ENCODE results near the gene SSRP1. TPM values are rescaled to one million over a fixed set of nuclear protein-coding genes. Genes with fewer than 3 reads are reported as not detected.

The SSRP1 gene
- total and polyA plus RNA-seq, 2 of the 4 experiments (the other 2 are of a cell fraction), result 106 to 146 TPM

GRCh38 chr11:57278721-57279095, 57.0 kb downstream of the SSRP1 start:
- peak overlapping the region; percentile 84 for H3K27ac ChIP-seq (ENCODE audit: insufficient read depth, low read length)
- in situ Hi-C loops (cut with MboI; ENCODE audit: low sequenced_read_pairs) (no loop called here), dilution Hi-C loops (cut with HindIII; ENCODE audit: low sequenced_read_pairs, unreplicated experiment) (no loop called here), intact Hi-C loops (cut with micrococcal nuclease) (loop anchor here (1.0 kb wide), 3 partner anchors 29 to 46 kb away; partner anchors contain the start of gene TNKS1BP1)
- peak overlapping the region; percentile 85 for H3K14ac ChIP-seq (replicated peaks; ENCODE audit: low read depth, low read length)
- no TSS peak for BruUV-seq (replicated peaks)
- ATAC-seq (ENCODE audit: low read depth), result no peak
- peak overlapping the region; percentile 98 for H2BK120ac ChIP-seq (ENCODE audit: low read depth, low read length)
- peaks cover 29% of the 10 kb centered on the region for H3K4me1 ChIP-seq (ENCODE audit: control insufficient read depth, insufficient read depth, low read length)
- no peak for DNase-seq
- H3K9me3 ChIP-seq (ENCODE audit: control insufficient read depth, insufficient read depth, low read length), result peaks cover 2% of the 10 kb centered on the region; the same call in 1 of the 2 replicates
- no peaks in the 10 kb centered on the region for H3K36me3 ChIP-seq (ENCODE audit: control insufficient read depth, insufficient read depth, low read length)
- H3K9me1 ChIP-seq (ENCODE audit: insufficient read depth, low read length), result peaks cover 14% of the 10 kb centered on the region
- no peak for TF ChIP-seq CTCF (conservative IDR thresholded peaks at IDR 0.05; ENCODE audit: low read depth, low read length)
- TF ChIP-seq RCOR1 (IDR thresholded peaks at IDR 0.05; ENCODE audit: insufficient replicate concordance, low read length), result no peak
- no peak for TF ChIP-seq CHD1 (IDR thresholded peaks at IDR 0.05; ENCODE audit: low read depth, low read length)
- no peak for TF ChIP-seq SMC3 (IDR thresholded peaks at IDR 0.05; ENCODE audit: low read depth, low read length)
- no peak for TF ChIP-seq MAFK (IDR thresholded peaks at IDR 0.05; ENCODE audit: low read depth, low read length)
- no peak for TF ChIP-seq RAD21 (IDR thresholded peaks at IDR 0.05; ENCODE audit: low read length)
- no peak for TF ChIP-seq BHLHE40 (IDR thresholded peaks at IDR 0.05; ENCODE audit: low read depth, low read length)
- peak overlapping the region; percentile 97; the same call in 1 of the 2 replicates for H3K56ac ChIP-seq (ENCODE audit: extremely low read depth, insufficient read depth, low read length)
- no peak overlapping the region for H2AFZ ChIP-seq (replicated peaks; ENCODE audit: low read length, poor library complexity)
- H2BK5ac ChIP-seq (ENCODE audit: low read depth, low read length, poor library complexity, severe bottlenecking), result peak overlapping the region; percentile 93
- peak overlapping the region; percentile 84 for H2AK5ac ChIP-seq (ENCODE audit: low read depth, low read length)
- H3K27me3 ChIP-seq (ENCODE audit: control insufficient read depth, insufficient read depth, low read length), result no peaks in the 10 kb centered on the region
- H4K5ac ChIP-seq (ENCODE audit: low read depth, low read length), result peak overlapping the region; percentile 96
- CTCF ChIA-PET, result interaction anchor here (0.6 to 2.3 kb wide), 7 partner anchors 10 to 1546 kb away, joined by 3 to 15 read pairs (median 5); no protein-coding TSS in a partner anchor
- POLR2A ChIA-PET (ENCODE audit: unreplicated experiment), result no interaction called here
- H3K9ac ChIP-seq (ENCODE audit: low read depth, low read length), result peak overlapping the region; percentile 10; the same call in 1 of the 2 replicates
- H2BK15ac ChIP-seq (ENCODE audit: low read depth, low read length), result peak overlapping the region; percentile 88; the same call in 2 of the 3 replicates
- peak overlapping the region; percentile 97 for H3K4ac ChIP-seq (ENCODE audit: low read depth, low read length)
- H2BK20ac ChIP-seq (ENCODE audit: low read depth, low read length), result peak overlapping the region; percentile 99
- peak overlapping the region; percentile 83 to 85; a peak in 3 of 4 replicates for H4K8ac ChIP-seq (ENCODE audit: low read depth in 2 of 2, low read length in 2 of 2)
- no peak overlapping the region for H3K4me3 ChIP-seq (ENCODE audit: insufficient read depth, low read depth, low read length)
- H3K23ac ChIP-seq (ENCODE audit: low read depth, low read length), result peak overlapping the region; percentile 74
- peak overlapping the region; percentile 91 for H3K18ac ChIP-seq (ENCODE audit: low read depth, low read length)
- peak overlapping the region; percentile 32; the same call in 1 of the 2 replicates for H3K4me2 ChIP-seq (ENCODE audit: low read depth, low read length)
- no CpG with 5 or more reads among the region's 7 CpGs for WGBS, 2 experiments (ENCODE audit: extremely low coverage in 2 of 2, insufficient read length in 1 of 2)
- no peaks in the 10 kb centered on the region for H3K79me1 ChIP-seq (ENCODE audit: low read depth in 1 of 2, low read length in 2 of 2)
- peak overlapping the region; percentile 97 for H4K91ac ChIP-seq (ENCODE audit: insufficient read depth, low read depth, low read length)
- H4K20me1 ChIP-seq (ENCODE audit: insufficient read depth, low read length), result no peaks in the 10 kb centered on the region
- peak overlapping the region; percentile 4 for H2AK9ac ChIP-seq (replicated peaks; ENCODE audit: low read depth, low read length, poor library complexity)
